Fibroblast of peridontal ligament (primary cell): ENCODE measurements around the gene TBC1D10A.

Experiments used
- DNase-seq: peaks from one replicate; pipeline ENCODE4 v3.0.0-alpha.2; 2010; ENCODE audit errors: extremely low read depth

The TBC1D10A gene

GRCh38 chr22:30266445-30267381, 60.0 kb downstream of the TBC1D10A start, which contains the start of gene OSM:
OSM (minus strand) TSS chr22:30266851; CDS start chr22:30266799, 52 bp downstream.
- DNase-seq: no peak

GRCh38 chr22:30265823-30266444, 60.8 kb downstream of the TBC1D10A start:
- DNase-seq: no peak

GRCh38 chr22:30265131-30265720, 61.5 kb downstream of the TBC1D10A start:
- no peak for DNase-seq

GRCh38 chr22:30263883-30264282, 62.9 kb downstream of the TBC1D10A start:
- DNase-seq: no peak

GRCh38 chr22:30262917-30263741, 63.6 kb downstream of the TBC1D10A start:
- DNase-seq: peak; percentile 65

DNA sequence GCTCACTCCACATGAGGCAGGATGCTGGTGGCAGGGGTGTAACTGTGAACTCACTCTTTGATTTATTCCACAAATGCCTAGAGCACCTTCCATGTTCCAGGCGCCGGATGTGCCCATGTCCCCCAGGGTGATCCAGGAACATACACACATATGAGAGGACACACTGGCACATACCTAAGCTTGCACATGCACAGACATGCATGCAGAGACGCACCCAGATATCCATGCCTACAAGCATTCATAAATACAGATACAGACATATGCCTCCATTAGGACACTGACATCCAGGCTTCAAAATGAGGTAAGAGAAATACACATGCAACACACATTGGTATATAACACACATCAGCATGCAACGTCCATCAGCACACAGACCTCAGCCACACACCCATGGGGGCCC, 64.6 kb downstream of the TBC1D10A start:
- no peak for DNase-seq

DNA sequence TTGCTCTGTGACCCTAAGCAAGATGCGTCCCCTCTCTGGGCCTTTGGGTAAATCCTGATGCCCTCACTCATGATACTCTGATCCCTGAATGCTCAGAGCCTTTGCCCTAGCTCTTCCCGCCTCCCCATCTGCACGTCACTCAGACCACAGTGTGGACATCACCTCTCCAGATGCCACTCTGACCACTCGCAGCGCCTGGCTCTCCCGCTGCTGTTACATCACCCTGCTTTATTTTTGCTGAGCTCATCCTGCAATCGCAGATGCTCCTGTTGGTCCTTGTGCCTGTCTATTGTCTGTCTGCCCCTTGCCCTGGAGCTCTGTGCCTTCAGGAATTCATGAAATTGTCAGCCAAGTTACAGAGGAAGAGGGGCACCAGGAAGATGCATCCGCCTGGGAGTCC, 65.6 kb downstream of the TBC1D10A start:
- no peak for DNase-seq

- no peak for DNase-seq
These were observed 66.1 kb downstream of the TBC1D10A start for GRCh38 chr22:30260682-30261081.

DNA sequence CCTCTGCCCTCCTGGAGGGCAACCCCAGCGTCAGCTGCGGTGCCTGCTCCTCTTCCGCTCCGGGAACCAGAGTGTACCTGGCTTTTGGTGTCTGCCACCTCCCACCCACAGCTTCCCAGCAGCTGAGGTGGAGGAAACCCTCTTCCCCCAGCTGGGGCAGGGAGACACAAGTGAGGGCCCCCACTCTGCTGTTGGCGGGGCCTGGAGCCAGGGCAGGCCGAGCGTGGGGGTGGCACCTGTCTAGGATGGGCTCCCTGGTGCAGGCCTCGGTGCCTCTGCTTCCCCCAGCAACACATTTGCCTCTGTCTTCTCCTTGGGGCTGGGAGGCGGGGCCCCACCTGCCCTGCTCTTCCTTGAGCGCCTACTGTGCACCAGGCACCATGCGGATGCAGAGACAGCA, 66.5 kb downstream of the TBC1D10A start:
- DNase-seq: no peak

DNA sequence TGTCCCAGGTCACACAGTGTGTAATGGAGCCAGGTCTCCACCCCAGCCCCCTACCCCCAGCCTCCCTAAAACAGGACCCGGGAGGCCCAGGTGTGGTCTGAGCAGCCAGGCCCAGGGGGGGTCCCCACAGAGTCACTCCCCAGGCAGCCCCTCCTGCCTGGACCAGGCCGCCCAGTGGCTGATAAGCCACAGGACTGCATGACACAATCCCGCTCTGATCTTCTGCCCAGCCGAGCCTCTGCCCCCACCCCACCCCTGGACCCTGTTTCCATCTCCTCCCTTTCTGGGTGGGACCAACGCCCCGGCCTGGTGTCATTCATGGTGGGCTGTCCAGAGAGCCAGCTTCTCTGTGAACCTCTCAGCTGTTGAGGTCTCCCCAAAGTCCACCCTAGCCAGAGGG, 72.4 kb downstream of the TBC1D10A start:
- no peak for DNase-seq

DNA sequence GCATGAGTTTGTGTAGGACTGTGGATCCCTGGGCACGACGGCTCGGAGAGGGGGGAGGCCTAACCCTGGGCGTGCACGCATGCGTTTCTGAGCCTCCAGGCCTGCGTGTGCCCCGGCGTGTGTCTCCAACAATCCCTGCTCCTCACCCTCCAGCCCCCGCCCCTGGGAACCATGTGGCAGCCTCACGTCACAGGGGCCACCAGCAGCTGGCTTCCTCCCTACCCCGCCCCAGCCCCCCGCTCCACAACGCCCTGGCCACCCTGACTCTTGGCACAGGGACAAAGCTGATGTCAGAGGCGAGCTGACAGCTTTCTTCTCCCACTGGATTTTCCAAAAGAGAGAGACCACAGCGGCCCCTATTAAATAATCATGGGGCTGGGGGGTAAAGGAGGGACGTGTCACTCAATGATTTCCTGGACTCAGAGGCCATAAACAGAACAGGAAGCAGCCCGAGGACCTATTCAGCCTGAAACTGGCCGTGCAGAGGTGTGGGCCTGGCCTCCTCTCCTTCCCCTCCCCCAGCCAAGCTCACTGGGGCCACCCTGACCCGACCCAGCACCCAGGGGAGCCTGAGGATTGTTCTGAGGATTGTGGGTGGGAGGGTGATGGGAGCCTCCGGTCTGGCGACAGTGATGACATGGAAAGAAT, 73.4 kb downstream of the TBC1D10A start:
- DNase-seq: peak; percentile 55

DNA sequence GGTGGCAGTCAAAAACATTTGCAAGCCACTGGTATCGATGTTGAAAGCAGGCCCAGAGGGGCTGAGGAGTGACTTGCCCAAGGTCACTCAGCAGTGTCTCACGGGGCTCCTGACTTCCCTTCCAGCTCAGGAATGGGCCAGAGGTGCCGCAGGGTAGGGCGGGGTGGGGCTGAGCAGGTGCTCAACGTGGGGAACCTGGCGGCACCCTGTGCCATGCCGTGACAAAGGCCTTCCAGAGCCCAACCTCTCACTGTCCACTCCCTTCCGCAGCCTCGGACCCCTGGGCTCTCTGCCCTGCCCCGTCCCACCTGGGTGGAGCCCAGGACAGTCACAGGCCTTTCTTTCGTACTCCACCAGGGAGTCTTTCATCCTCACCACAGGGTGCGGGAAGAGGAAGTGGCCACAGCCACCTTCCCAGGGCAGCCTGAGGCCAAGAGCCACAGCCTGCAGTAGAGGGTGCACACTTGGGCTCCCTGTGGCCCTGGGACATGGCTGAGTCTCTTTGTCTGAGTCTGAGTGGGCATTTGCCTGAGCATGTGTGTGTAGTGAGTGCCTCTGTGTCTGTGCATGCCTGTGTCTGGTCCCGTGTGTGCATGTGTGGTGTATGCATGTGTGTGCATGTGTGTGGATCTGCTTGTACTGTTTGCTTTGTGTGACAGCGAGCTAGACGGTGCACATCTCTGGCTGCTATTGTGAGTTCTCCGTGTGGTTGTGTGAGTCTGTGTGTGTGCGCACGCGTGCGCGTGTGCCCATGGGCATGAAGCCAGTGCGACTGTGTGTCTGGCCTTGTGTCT, 74.1 kb downstream of the TBC1D10A start:
- no peak for DNase-seq

GRCh38 chr22:30251711-30252110, 75.0 kb downstream of the TBC1D10A start:
- no peak for DNase-seq

DNA sequence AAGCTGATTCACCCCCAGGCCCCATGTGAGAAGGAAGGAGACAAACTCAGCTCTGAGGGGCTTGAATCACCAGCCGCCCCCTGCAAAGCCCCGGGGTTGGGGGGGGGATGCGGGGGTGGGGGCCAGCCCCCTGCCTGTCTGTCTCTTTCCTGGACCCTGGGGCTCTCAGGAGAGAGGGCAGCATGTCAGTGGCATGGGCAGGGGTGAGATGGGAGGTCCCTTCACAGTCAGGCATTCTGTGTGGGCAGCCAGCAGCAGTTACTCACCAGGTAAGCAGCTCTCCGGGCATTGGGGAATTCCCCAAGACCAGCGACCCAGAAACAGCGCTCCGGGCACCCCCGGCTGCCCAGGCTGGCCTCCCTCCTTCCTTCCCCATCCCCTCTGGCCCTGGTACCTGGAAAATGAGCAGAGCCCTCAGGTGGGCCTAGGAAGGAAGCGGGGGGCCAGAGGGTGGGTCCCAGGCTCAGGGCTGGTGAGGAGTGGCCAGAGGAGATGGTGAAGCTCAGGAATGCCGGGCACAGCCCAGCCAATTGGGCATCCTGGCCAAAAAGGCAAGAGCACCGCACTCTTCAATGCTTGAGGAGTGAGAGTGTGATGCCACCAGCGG, 76.0 kb downstream of the TBC1D10A start:
- no peak for DNase-seq

DNA sequence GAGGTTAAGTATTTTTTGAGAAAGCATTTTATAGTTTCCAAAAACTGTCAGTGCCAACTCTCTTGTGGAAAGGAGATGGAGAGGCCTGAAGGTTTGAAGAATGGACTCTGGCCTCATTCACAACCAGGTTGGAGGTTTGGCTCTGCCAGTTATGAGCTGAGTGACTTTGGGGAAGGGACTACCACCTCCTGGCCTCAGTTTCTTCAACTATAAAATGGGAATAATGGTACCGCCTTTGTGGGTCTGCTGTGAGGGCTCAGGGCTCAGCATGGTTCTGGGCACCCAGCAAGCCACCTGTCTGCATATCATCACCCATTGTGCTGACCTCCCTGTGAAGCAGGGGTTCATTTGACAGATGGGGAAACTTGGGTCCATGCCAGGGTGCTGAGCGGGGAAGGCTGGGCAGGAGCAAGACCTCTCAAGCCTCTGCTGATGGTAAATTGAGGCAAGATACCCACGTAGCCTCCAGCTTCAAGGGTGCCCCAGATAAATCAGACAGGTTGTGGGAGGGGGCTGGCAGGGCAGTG, 76.6 kb downstream of the TBC1D10A start:
- DNase-seq: no peak

DNA sequence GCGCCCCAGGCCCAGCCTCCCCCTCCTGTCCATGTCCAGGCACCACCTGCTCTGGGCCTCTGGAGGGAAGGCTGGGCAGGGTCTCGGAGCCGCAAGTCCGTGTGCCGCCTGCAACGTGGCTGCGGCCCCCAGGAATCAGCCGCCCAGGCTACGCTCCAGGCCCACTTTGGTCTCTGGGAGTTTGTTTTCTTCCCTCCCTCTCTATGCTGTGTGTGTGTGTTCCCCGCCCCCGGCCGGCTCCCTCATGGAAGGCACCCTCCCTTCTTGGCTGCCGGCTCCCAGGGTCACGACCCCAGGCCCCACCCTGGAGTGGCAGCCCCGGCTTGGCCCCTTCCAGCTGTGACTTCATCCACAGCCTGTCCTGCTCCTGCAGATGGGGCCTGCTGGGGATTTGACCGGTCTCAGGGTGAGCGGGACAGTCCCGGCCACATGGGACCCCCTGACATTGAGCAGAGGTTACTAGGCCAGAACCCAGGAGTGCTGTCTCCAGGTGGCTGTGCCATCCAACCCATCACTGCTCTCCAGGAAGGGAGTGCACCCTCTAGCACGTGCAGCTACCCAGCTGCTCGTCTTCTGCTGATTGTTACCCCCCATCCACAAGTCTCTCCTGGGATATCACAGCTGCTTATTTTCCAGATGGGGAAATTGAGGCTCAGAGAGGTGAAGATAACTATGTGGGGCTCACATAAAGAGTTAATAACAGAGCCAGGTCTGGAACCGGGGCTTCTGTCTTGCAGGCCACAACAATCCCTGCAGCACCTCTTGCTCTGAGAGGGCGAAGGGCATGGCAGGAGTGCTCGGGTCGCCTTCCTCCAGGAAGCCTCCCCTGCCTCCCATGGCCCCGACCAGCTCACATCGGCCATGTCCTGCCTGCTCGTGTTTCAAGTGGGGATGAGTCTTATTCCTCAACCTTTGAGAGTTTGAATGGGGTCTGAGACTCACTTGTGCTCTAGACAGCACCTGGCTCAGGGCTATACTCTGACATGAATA, 77.4 kb downstream of the TBC1D10A start:
- no peak for DNase-seq

DNA sequence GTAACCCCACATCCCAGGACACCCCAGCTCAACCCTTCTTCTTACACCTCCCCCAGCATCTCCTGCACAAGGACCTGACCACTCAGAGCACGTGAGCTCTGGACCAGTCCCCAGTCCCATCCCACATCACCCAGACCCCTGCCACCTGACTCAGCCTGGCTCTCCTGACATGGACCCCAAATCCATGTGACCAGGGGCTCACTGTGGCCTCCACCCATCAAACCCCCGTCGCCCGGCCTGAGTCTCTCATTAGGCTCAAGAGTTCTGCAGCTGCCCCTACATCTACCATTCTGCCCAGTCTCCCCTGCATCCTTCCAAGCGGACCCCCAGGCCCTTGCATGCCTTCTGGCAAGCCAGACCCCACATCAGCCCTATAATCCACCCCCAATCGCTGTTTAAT, 78.3 kb downstream of the TBC1D10A start:
- DNase-seq: no peak

GRCh38 chr22:30247974-30248373, 78.8 kb downstream of the TBC1D10A start:
- no peak for DNase-seq

- no peak for DNase-seq
These were observed 79.2 kb downstream of the TBC1D10A start for GRCh38 chr22:30247561-30247960.
